Stimulated activated CD4-positive, alpha-beta T cell treated with anti-CD3 and anti-CD28 coated beads, TNF-alpha, amount 100 ng/mL, for 24 hours (primary cell): Measurements from ENCODE around the gene AIFM3.
"Not testable (repeated sequence)": the region's sequence is repeated elsewhere in the genome, so short reads cannot be mapped to it uniquely, and the experiment has no call there.

Experiments
- DNase-seq, 3 experiments: peaks; one replicate each; pipeline ENCODE4 v3.0.0-alpha.2; 2020; ENCODE audit warnings: low read depth in 3 of 3

AIFM3 gene

GRCh38 chr22:20966883-20967696, at the start of gene AIFM3:
TSS of gene AIFM3 (plus strand) at chr22:20967255. CDS start at chr22:20967945, 690 bp downstream.
- DNase-seq = no peak

GRCh38 chr22:20918663-20919218, 48.3 kb upstream of the AIFM3 start:
- no peak for DNase-seq

- DNase-seq = no peak
These were observed 47.3 kb upstream of the AIFM3 start for GRCh38 chr22:20919718-20920117.

GRCh38 chr22:20920881-20921203, 46.2 kb upstream of the AIFM3 start:
- DNase-seq = no peak

GRCh38 chr22:20922141-20922751, 44.8 kb upstream of the AIFM3 start:
- DNase-seq = no peak

- DNase-seq = no peak
These were observed 40.8 kb upstream of the AIFM3 start for GRCh38 chr22:20926243-20926642.

GRCh38 chr22:20927940-20928572, 39.0 kb upstream of the AIFM3 start:
- DNase-seq = no peak

GRCh38 chr22:20928573-20928967, 38.5 kb upstream of the AIFM3 start:
- no peak for DNase-seq

- DNase-seq = no peak
These were observed 37.1 kb upstream of the AIFM3 start for GRCh38 chr22:20930004-20930403.

- DNase-seq = not testable (repeated sequence)
These were observed 36.6 kb upstream of the AIFM3 start for GRCh38 chr22:20930435-20930834.

- DNase-seq = no peak
These were observed 35.9 kb upstream of the AIFM3 start for GRCh38 chr22:20931126-20931654.

GRCh38 chr22:20933910-20934309, 33.1 kb upstream of the AIFM3 start:
- no peak for DNase-seq

GRCh38 chr22:20935049-20935448, 32.0 kb upstream of the AIFM3 start:
- DNase-seq = not testable (repeated sequence)

GRCh38 chr22:20935780-20936539, 31.1 kb upstream of the AIFM3 start:
- not testable (repeated sequence) for DNase-seq

- no peak for DNase-seq
These were observed 29.8 kb upstream of the AIFM3 start for GRCh38 chr22:20937031-20937793.

GRCh38 chr22:20937794-20938671, 29.0 kb upstream of the AIFM3 start:
- DNase-seq = no peak

- DNase-seq = not testable (repeated sequence)
These were observed 27.4 kb upstream of the AIFM3 start for GRCh38 chr22:20939457-20940185.

GRCh38 chr22:20940186-20940651, 26.8 kb upstream of the AIFM3 start:
- DNase-seq = no peak

GRCh38 chr22:20940904-20941385, 26.1 kb upstream of the AIFM3 start:
- no peak for DNase-seq
